HEK293T (cell line): ENCODE results near the gene SALL3.

Source experiments
- BHLHE40 ChIP-seq: fragments of 450-650 bp; IDR thresholded peaks from 2 replicates; pipeline ENCODE4 v1.6.1; 2016; ENCODE audit warnings: mild to moderate bottlenecking, moderate library complexity, borderline replicate concordance
- ELF4 ChIP-seq: fragments of 450-650 bp; IDR thresholded peaks from 2 replicates; pipeline ENCODE4 v1.6.1; 2017; ENCODE audit warnings: antibody characterized with exemption
- FOXA1 ChIP-seq: fragments of 450-650 bp; IDR thresholded peaks from 2 replicates; pipeline ENCODE4 v1.6.1; 2016; ENCODE audit warnings: mild to moderate bottlenecking
- FOXM1 ChIP-seq: fragments of 450-650 bp; IDR thresholded peaks from 2 replicates; pipeline ENCODE4 v1.6.1; 2017; ENCODE audit warnings: mild to moderate bottlenecking, borderline replicate concordance
- HDGF ChIP-seq: fragments of 450-650 bp; IDR thresholded peaks from 2 replicates; pipeline ENCODE4 v1.6.1; 2017; ENCODE audit warnings: antibody characterized with exemption, borderline replicate concordance
- LEF1 ChIP-seq: fragments of 450-650 bp; IDR thresholded peaks from 2 replicates; pipeline ENCODE4 v1.6.1; 2017; ENCODE audit warnings: mild to moderate bottlenecking, borderline replicate concordance
- NFRKB ChIP-seq: fragments of 450-650 bp; IDR thresholded peaks from 2 replicates; pipeline ENCODE4 v1.6.1; 2016; ENCODE audit warnings: mild to moderate bottlenecking, moderate library complexity
- SP1 ChIP-seq: fragments of 450-650 bp; IDR thresholded peaks from 2 replicates; pipeline ENCODE4 v1.6.1; 2017
- SUZ12 ChIP-seq: fragments of 450-650 bp; IDR thresholded peaks from 2 replicates; pipeline ENCODE4 v1.6.1; 2016; ENCODE audit warnings: mild to moderate bottlenecking
- TARDBP ChIP-seq: fragments of 450-650 bp; IDR thresholded peaks from 2 replicates; pipeline ENCODE4 v1.6.1; 2016

DNA sequence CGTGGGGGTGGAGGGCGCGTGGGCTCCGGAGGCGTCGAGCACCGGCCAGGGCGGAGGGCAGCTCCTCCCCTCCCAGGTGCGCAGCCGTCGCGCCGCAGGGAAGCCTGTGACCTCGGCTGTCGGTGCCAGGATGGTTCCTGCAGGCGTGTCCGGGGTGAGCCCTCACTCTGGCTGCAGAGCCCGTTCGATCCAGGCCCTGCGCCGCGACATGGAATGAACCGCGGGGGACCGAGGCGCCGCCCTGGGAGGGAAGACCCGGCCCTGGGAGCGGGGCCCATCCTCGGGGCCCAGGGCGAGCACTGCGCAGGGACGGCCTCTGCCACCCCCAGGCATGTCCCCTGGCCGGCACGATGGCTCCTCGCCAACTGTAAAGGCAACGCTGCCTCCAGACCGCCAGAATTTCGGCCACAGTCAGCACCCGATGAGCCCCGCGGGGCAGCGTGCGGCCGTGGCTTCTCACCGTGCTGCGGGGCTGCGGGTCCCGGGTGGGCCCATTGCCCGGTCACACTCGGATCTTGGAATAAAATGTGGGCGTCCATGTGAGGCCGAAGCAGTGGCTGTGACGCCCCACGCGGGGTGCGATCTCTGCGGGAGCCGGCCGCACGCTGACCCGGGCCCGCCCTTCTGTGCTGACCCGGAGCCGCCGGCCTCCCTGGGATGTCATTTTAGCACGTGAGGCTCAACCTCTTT lies 26.6 kb downstream of the SALL3 start:
- TF ChIP-seq SUZ12: no peak
- TF ChIP-seq SP1: no peak
- no peak for TF ChIP-seq ELF4
- no peak for TF ChIP-seq LEF1
- no peak for TF ChIP-seq FOXA1
- TF ChIP-seq TARDBP: no peak
- TF ChIP-seq FOXM1: no peak
- no peak for TF ChIP-seq NFRKB
- no peak for TF ChIP-seq BHLHE40
- no peak for TF ChIP-seq HDGF
